KOPT-K1 (cell line): ENCODE data around the gene CCDC40.

Experiments used
- H3K27ac ChIP-seq: fragments of 200-600 bp; sonication (generic); 2 replicates; pipeline ENCODE4 v1.5.1; 2016; ENCODE audit warnings: antibody characterized with exemption, mild to moderate bottlenecking, low read depth, low read length; ENCODE audit not compliant: poor library complexity, severe bottlenecking
- H3K36me3 ChIP-seq: fragments of 200-600 bp; sonication (generic); 2 replicates; pipeline ENCODE4 v1.5.1; 2017; ENCODE audit warnings: antibody characterized with exemption, mild to moderate bottlenecking, low read length, moderate library complexity; ENCODE audit not compliant: insufficient read depth
- H3K9me3 ChIP-seq: fragments of 200-600 bp; sonication (generic); 2 replicates; pipeline ENCODE4 v1.5.1; 2017; ENCODE audit warnings: antibody characterized with exemption, low read length, mild to moderate bottlenecking; ENCODE audit not compliant: insufficient read depth, poor library complexity, severe bottlenecking

CCDC40 gene

GRCh38 chr17:80123791-80124190 is 87.3 kb downstream of the CCDC40 start:
- no peak overlapping the region for H3K27ac ChIP-seq
- no peaks in the 10 kb centered on the region for H3K36me3 ChIP-seq
- no peaks in the 10 kb centered on the region for H3K9me3 ChIP-seq

GRCh38 chr17:80124351-80124981 is 88.0 kb downstream of the CCDC40 start:
- Histone ChIP-seq H3K27ac (no peak overlapping the region), H3K36me3 (no peaks in the 10 kb centered on the region), H3K9me3 (no peaks in the 10 kb centered on the region)

GRCh38 chr17:80125656-80126448 is 89.4 kb downstream of the CCDC40 start:
- no peak overlapping the region for H3K27ac ChIP-seq
- no peaks in the 10 kb centered on the region for H3K36me3 ChIP-seq
- no peaks in the 10 kb centered on the region for H3K9me3 ChIP-seq

GRCh38 chr17:80126449-80126715 is 89.9 kb downstream of the CCDC40 start:
- H3K36me3 ChIP-seq, result no peaks in the 10 kb centered on the region
- H3K9me3 ChIP-seq, result no peaks in the 10 kb centered on the region
- H3K27ac ChIP-seq, result no peak overlapping the region

- H3K36me3 ChIP-seq, result peaks cover 21% of the 10 kb centered on the region
- H3K27ac ChIP-seq, result no peak overlapping the region
- H3K9me3 ChIP-seq, result no peaks in the 10 kb centered on the region
Observed at GRCh38 chr17:80129006-80129565, 92.6 kb downstream of the CCDC40 start.

- H3K9me3 ChIP-seq, result no peaks in the 10 kb centered on the region
- peaks cover 40% of the 10 kb centered on the region for H3K36me3 ChIP-seq
- no peak overlapping the region for H3K27ac ChIP-seq
Observed at GRCh38 chr17:80130992-80131391, 94.5 kb downstream of the CCDC40 start.

GRCh38 chr17:80132906-80133625 is 96.6 kb downstream of the CCDC40 start:
- H3K9me3 ChIP-seq, result no peaks in the 10 kb centered on the region
- no peak overlapping the region for H3K27ac ChIP-seq
- H3K36me3 ChIP-seq, result peaks cover 61% of the 10 kb centered on the region

GRCh38 chr17:80133626-80133970 is 97.2 kb downstream of the CCDC40 start:
- peaks cover 66% of the 10 kb centered on the region for H3K36me3 ChIP-seq
- no peak overlapping the region for H3K27ac ChIP-seq
- no peaks in the 10 kb centered on the region for H3K9me3 ChIP-seq

GRCh38 chr17:80137131-80137530 is 100.7 kb downstream of the CCDC40 start:
- H3K9me3 ChIP-seq, result no peaks in the 10 kb centered on the region
- no peak overlapping the region for H3K27ac ChIP-seq
- H3K36me3 ChIP-seq, result peaks cover 100% of the 10 kb centered on the region

- H3K9me3 ChIP-seq, result no peaks in the 10 kb centered on the region
- H3K36me3 ChIP-seq, result peaks cover 100% of the 10 kb centered on the region
- no peak overlapping the region for H3K27ac ChIP-seq
Observed at GRCh38 chr17:80138856-80139426, 102.5 kb downstream of the CCDC40 start.

- Histone ChIP-seq H3K36me3 (peaks cover 92% of the 10 kb centered on the region), H3K9me3 (no peaks in the 10 kb centered on the region), H3K27ac (no peak overlapping the region)
Observed at GRCh38 chr17:80141463-80142165, 105.2 kb downstream of the CCDC40 start.

GRCh38 chr17:80142929-80143328 is 106.5 kb downstream of the CCDC40 start:
- Histone ChIP-seq H3K9me3 (no peaks in the 10 kb centered on the region), H3K27ac (no peak overlapping the region), H3K36me3 (peaks cover 79% of the 10 kb centered on the region)

GRCh38 chr17:80145076-80146075 is 108.9 kb downstream of the CCDC40 start:
- Histone ChIP-seq H3K9me3 (no peaks in the 10 kb centered on the region), H3K36me3 (peaks cover 54% of the 10 kb centered on the region), H3K27ac (peak overlapping the region; percentile 78)
